Progenitor cell of endocrine pancreas (in vitro differentiated cells): Measurements from ENCODE around the gene CIBAR2. TPM values are rescaled to one million over a fixed set of nuclear protein-coding genes. Genes with fewer than 3 reads are reported as not detected.

Experiments
- DNase-seq: peaks from one replicate; pipeline ENCODE4 v3.0.0; 2021; ENCODE audit warnings: low spot score; ENCODE audit not compliant: unreplicated experiment
- H3K27ac Mint-ChIP-seq: 2 replicates; pipeline ENCODE4 v1.8.0; 2021; ENCODE audit warnings: mild to moderate bottlenecking, moderate library complexity, mixed read lengths
- H3K27me3 Mint-ChIP-seq: 2 replicates; pipeline ENCODE4 v1.8.0; 2021; ENCODE audit warnings: mixed read lengths
- H3K36me3 Mint-ChIP-seq: 2 replicates; pipeline ENCODE4 v1.8.0; 2022; ENCODE audit warnings: mixed read lengths; ENCODE audit not compliant: insufficient read depth
- H3K4me1 Mint-ChIP-seq: 2 replicates; pipeline ENCODE4 v1.8.0; 2021; ENCODE audit warnings: low read depth, mixed read lengths
- H3K4me3 Mint-ChIP-seq: 2 replicates; pipeline ENCODE4 v1.8.0; 2021; ENCODE audit warnings: low read depth, mild to moderate bottlenecking, moderate library complexity, mixed read lengths
- H3K9me3 Mint-ChIP-seq: 2 replicates; pipeline ENCODE4 v1.8.0; 2021; ENCODE audit warnings: low read depth, mixed read lengths
- total RNA-seq: library from RNA; stranded (reverse); gene quantifications from 2 replicates; pipeline ENCODE4 v1.2.1, GENCODE V29; 2021
- TF ChIP-seq, protein P1 (sequence below): fragments of 200-600 bp; sonication (generic); IDR thresholded peaks from one replicate; pipeline ENCODE4 v1.5.0; 2021; ENCODE audit warnings: antibody characterized with exemption, mild to moderate bottlenecking; ENCODE audit not compliant: unreplicated experiment

The CIBAR2 gene
- total RNA-seq, 1 donor from 2014 or later: 0.43 TPM

- Mint-ChIP-seq H3K9me3 (no peaks in the 10 kb centered on the region), H3K27me3 (peaks cover 21% of the 10 kb centered on the region), H3K4me3 (no peak overlapping the region), H3K36me3 (no peaks in the 10 kb centered on the region), H3K4me1 (no peaks in the 10 kb centered on the region), H3K27ac (no peak overlapping the region)
- TF ChIP-seq, protein P1, sequence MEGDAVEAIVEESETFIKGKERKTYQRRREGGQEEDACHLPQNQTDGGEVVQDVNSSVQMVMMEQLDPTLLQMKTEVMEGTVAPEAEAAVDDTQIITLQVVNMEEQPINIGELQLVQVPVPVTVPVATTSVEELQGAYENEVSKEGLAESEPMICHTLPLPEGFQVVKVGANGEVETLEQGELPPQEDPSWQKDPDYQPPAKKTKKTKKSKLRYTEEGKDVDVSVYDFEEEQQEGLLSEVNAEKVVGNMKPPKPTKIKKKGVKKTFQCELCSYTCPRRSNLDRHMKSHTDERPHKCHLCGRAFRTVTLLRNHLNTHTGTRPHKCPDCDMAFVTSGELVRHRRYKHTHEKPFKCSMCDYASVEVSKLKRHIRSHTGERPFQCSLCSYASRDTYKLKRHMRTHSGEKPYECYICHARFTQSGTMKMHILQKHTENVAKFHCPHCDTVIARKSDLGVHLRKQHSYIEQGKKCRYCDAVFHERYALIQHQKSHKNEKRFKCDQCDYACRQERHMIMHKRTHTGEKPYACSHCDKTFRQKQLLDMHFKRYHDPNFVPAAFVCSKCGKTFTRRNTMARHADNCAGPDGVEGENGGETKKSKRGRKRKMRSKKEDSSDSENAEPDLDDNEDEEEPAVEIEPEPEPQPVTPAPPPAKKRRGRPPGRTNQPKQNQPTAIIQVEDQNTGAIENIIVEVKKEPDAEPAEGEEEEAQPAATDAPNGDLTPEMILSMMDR: no peak
- no peak for DNase-seq
Measured at GRCh38 chr16:85098565-85098964, 13.7 kb downstream of the CIBAR2 start.

DNA sequence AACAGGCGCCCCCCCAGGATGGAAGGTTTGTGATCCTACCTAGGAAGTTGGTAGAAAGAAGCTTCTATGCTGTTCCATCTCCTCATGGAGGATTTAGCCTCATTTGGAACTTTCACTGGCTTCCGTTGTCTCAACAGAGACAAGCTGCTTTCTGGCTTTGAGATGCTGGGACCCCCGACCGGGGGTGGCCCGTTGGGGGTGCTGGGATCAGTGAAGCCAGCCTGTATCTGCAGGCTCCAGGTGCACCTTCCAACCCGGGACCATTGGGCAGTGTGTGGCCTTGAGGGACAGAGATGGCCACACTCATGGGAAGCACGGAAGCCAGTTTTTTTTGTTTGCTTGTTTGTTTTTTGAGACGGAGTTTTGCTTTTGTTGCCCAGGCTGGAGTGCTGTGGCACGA is 15.4 kb downstream of the CIBAR2 start:
- Mint-ChIP-seq H3K27me3 (peaks cover 17% of the 10 kb centered on the region), H3K27ac (no peak overlapping the region), H3K4me1 (no peaks in the 10 kb centered on the region), H3K36me3 (no peaks in the 10 kb centered on the region), H3K4me3 (no peak overlapping the region), H3K9me3 (no peaks in the 10 kb centered on the region)
- TF ChIP-seq, protein P1: no peak
- no peak for DNase-seq

DNA sequence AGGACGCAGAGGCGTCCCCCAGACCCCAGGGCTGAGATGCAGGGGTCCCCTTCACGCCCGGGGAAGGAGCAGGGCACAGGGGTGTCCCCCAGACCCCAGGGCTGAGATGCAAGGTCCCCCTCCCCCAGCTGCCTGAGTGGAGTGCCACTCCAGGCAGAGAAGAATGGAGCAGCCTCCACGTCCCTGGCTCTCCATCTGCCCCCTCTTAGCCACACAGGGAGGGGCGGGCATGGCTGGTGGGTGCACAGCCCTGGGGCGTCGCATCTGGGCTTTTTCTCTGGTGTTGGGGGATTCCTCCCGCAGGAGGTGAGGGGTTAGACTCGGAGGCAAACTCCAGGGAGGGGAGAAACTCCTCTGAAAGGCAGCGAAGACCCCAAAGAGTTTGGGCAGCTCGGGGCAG is 17.5 kb downstream of the CIBAR2 start:
- Mint-ChIP-seq H3K27ac (no peak overlapping the region), H3K9me3 (no peaks in the 10 kb centered on the region), H3K27me3 (peaks cover 14% of the 10 kb centered on the region), H3K4me1 (no peaks in the 10 kb centered on the region), H3K4me3 (no peak overlapping the region), H3K36me3 (peaks cover 3% of the 10 kb centered on the region)
- TF ChIP-seq, protein P1: no peak
- DNase-seq: no peak

DNA sequence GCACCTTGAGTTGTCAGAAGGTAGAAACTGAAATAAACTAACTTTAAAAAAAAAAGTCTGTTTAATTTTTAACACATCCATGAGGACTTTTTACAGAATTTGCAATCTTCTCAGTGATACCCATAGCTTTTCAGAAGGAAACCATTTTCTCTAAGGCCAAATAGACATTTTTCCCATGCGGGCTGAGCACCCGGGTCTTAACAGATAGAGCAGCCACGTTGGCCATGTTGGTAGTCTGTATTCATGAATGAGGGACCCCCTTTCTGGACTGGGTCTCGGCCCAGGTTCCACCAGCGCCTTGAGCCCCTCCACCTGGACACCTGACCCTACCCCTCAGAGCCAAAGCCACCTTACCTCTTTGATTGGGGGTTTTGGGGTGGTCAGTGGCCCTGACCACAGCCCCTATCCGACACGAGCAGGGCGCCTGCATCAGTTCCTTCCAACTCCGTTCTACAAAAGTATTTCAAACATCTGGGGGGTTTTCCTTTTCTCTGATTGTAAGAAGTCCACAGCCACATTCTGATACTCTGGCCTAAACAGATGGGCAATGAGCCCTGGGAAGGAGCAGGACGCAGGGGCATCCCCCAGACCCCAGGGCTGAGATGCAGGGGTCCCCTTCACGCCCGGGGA is 18.0 kb downstream of the CIBAR2 start:
- Mint-ChIP-seq H3K4me3 (no peak overlapping the region), H3K4me1 (no peaks in the 10 kb centered on the region), H3K9me3 (no peaks in the 10 kb centered on the region), H3K27me3 (peaks cover 14% of the 10 kb centered on the region), H3K27ac (no peak overlapping the region), H3K36me3 (peaks cover 3% of the 10 kb centered on the region)
- TF ChIP-seq, protein P1: no peak
- no peak for DNase-seq

GRCh38 chr16:85093705-85094104 is 18.6 kb downstream of the CIBAR2 start:
- DNase-seq: no peak
- Mint-ChIP-seq H3K9me3 (no peaks in the 10 kb centered on the region), H3K27ac (no peak overlapping the region), H3K4me3 (no peak overlapping the region), H3K4me1 (no peaks in the 10 kb centered on the region), H3K36me3 (peaks cover 3% of the 10 kb centered on the region), H3K27me3 (peaks cover 14% of the 10 kb centered on the region)
- TF ChIP-seq, protein P1: no peak
